Esophagus (tissue), 2 donors: ENCODE results near the gene RGS19. TPM values are rescaled to one million over a fixed set of nuclear protein-coding genes. Genes with fewer than 3 reads are reported as not detected.
A peak's percentile ranks its signal among the peaks of the same experiment; 100 is the strongest.

Experiments used
- H3K27ac ChIP-seq, 2 donors: one replicate each; pipeline ENCODE4 v1.5.1; 2013; ENCODE audit warnings: low read depth in 2 of 2, mild to moderate bottlenecking in 2 of 2, inconsistent platforms in 1 of 2, low read length in 1 of 2, moderate library complexity in 1 of 2
- H3K27me3 ChIP-seq, 2 donors: one replicate each; pipeline ENCODE4 v1.6.1; 2013; ENCODE audit warnings: low read length in 2 of 2, control low read depth in 1 of 2, mild to moderate bottlenecking in 1 of 2; ENCODE audit not compliant: insufficient read depth in 2 of 2, control insufficient read depth in 1 of 2
- H3K36me3 ChIP-seq, 2 donors: one replicate each; pipeline ENCODE4 v1.6.1; 2013; ENCODE audit warnings: low read length in 1 of 2; ENCODE audit not compliant: control insufficient read depth in 2 of 2, insufficient read depth in 2 of 2
- H3K4me1 ChIP-seq, 2 donors: one replicate each; pipeline ENCODE4 v1.6.1; 2013; ENCODE audit warnings: low read length in 1 of 2; ENCODE audit not compliant: control insufficient read depth in 2 of 2, insufficient read depth in 2 of 2
- H3K4me3 ChIP-seq, 2 donors: one replicate each; pipeline ENCODE4 v1.5.1; 2013; ENCODE audit warnings: low read length in 2 of 2, mild to moderate bottlenecking in 2 of 2, low read depth in 1 of 2, moderate library complexity in 1 of 2
- H3K9me3 ChIP-seq, 2 donors: one replicate each; pipeline ENCODE4 v1.6.1; 2013; ENCODE audit warnings: mild to moderate bottlenecking in 2 of 2, low read depth in 1 of 2, low read length in 1 of 2, moderate library complexity in 1 of 2; ENCODE audit not compliant: control insufficient read depth in 2 of 2, insufficient read depth in 1 of 2
- WGBS, 2 donors: extraction: QIAGEN DNeasy Blood & Tissue Kit; methylation state at CpG; one replicate each; pipeline ENCODE4 v1.1.7; 2013; 5-methylcytosine and 5-hydroxymethylcytosine counted together
- polyA plus RNA-seq, 2 donors: library from polyadenylated mRNA; stranded (reverse); fragments of 200-250 nt; gene quantifications; one replicate each; pipeline ENCODE4 v1.2.3, GENCODE V29; 2013
- donor health status: healthy with polysubstance abuse.
- donor health status: Bipolar disorder and iron deficiency.

The RGS19 gene
- polyA plus RNA-seq, 2 donors: 5.0 to 8.7 TPM

DNA sequence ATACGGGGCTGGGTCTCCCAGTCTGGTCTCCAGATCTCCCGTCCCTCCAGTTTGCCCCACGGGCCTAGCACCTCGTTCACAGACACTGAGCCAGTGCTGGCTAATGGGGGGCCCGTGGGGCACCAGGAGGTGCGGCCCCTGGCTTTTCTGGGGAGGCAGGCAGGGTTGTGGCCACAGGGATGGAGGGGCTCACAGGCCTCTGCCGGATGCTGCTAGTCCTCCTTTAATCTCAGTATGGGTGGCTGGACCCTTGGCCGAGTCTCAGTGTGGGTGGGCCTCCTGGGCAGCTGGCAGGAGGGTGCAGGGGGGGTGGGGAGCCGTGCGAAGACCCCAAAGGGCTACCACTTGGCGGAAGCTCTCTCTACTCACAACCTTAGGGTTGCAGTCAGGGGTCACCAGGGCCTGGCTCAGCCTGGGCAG is 28.3 kb downstream of the RGS19 start:
- Histone ChIP-seq H3K27me3 (peaks cover 0 to 14% of the 10 kb centered on the region in 2 donors), H3K9me3 (no peaks in the 10 kb centered on the region), H3K4me3 (no peak overlapping the region), H3K4me1 (peaks cover 7 to 21% of the 10 kb centered on the region in 2 donors), H3K27ac (peak overlapping the region; percentile 31 to 41), H3K36me3 (no peaks in the 10 kb centered on the region)
- WGBS, 2 donors: 72 to 74% methylated on average over 11 of the region's 11 CpGs

DNA sequence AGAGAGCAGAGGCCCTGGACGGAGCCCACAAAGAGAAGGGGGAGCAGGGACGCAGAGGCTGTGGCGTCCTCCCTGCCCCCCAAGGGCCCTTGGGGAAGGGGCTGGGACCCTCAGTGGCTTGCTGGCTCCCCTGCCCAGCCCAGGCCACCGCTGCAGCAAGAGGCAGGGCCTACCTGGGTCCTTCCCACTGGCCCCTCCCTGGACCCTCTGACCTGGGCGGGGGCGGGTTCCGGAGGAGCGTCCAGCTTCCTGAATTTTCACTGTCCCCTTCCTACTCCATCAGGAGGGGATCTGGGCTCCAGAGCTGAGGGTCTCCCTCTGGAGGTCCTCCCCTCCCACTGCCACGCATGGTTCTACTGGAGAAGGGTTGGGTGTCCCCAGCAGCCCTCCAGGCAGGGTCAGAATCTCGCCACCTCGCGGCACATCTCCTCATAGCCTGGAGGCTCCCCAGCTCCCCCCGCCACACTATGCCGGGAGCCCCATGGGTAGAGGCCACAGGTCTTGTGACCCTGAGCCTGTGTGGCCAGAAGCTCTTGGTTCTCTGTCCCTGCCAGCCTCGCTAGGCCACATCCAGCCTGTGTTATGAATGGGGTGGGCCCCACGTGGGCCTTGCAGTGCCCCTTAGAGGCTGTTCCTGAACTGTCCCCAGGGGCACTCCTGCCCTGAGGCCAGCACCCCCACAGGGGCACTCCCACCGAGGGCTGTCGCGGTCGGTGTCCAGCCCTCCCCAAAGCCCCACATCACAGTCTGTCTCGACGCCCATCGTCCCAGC is 28.9 kb downstream of the RGS19 start:
- WGBS, 2 donors: 69 to 77% methylated on average over 22 to 23 of the region's 23 CpGs
- Histone ChIP-seq H3K27me3 (peaks cover 0 to 14% of the 10 kb centered on the region in 2 donors), H3K4me1 (peaks cover 7 to 20% of the 10 kb centered on the region in 2 donors), H3K9me3 (no peaks in the 10 kb centered on the region), H3K36me3 (no peaks in the 10 kb centered on the region), H3K27ac (peak overlapping the region; percentile 37 to 41), H3K4me3 (peak overlapping the region in 1 of 2 donors; percentile 48)

DNA sequence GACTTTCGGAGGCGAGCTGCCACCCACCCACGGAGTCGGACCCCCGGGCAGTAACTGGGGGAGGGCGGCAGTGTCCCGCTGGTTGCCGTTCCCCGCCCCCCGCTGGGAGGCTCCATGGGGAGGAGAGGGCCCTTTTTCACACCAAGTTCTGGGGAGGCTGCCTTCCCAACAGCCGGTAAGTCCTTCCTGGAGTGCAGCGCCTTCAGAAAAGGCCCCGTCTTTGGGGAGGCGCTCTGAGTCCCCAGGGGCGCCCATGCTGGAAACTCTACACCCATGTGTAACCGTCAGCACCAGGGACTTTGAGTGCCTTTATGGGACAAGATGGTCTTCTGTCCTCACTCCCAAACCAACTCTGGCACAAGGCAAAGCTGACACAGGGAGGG is 29.4 kb downstream of the RGS19 start:
- Histone ChIP-seq H3K36me3 (no peaks in the 10 kb centered on the region), H3K27ac (peak overlapping the region; percentile 37 to 41), H3K9me3 (no peaks in the 10 kb centered on the region), H3K4me3 (peak overlapping the region in 1 of 2 donors; percentile 48), H3K27me3 (peaks cover 0 to 14% of the 10 kb centered on the region in 2 donors), H3K4me1 (peaks cover 9 to 21% of the 10 kb centered on the region in 2 donors)
- 22 to 26% methylated on average over 16 of the region's 16 CpGs for WGBS, 2 donors

DNA sequence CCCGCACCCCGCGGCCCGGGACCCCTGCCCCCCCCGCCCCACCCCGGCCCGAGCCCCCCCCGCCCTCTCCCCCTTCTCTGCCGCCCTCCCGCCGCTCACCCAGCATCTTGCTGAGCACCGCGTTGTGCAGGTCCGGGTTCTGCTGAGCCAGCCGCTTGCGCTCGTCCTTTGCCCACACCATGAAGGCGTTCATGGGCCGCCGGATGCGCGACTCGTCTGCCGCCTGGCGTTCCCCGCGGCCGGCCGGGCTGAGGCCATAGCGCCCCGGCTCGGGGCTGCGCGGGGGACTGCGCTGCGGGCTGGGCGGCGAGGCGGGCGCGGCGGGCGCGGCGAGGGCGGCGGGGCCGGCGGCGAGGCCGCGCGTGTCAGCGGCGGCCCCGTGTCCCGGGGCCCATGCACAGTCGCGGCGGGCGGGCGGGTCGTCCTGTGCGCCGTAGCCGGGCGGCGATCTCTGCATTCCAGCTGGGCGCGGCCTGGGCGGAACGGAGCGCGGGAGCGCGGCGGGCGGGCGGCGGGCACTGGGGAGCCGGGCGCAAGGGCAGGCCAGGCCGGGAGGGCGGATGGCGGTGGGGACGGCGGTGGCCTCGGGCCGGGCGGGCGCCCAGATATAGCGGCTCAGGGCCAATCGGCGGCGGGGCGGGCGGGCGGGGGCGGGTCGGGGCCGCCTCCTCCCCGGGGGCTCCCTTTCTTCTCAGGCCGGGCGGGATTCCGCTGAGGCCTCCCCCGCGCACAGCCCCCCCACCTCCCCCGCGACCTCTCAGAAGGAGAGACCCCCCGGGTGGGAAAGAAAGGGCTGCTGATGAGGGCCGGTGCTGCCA is 30.0 kb downstream of the RGS19 start, which contains the start of gene SOX18:
Gene SOX18 (minus strand): TSS at position 580 of the 818 bp plus-strand sequence. CDS start 123 bp downstream, at position 457.
- H3K27ac ChIP-seq: peak within 1 kb of the TSS; percentile 37 to 41
- no peaks in the 10 kb centered on the region for H3K36me3 ChIP-seq
- peaks cover 0 to 14% of the 10 kb centered on the region in 2 donors for H3K27me3 ChIP-seq
- WGBS, 2 donors: 1% methylated on average over 45 to 109 of the region's 111 CpGs
- no peaks in the 10 kb centered on the region for H3K9me3 ChIP-seq
- H3K4me3 ChIP-seq: peak within 1 kb of the TSS; percentile 30 to 48
- H3K4me1 ChIP-seq: peaks cover 10 to 24% of the 10 kb centered on the region in 2 donors

DNA sequence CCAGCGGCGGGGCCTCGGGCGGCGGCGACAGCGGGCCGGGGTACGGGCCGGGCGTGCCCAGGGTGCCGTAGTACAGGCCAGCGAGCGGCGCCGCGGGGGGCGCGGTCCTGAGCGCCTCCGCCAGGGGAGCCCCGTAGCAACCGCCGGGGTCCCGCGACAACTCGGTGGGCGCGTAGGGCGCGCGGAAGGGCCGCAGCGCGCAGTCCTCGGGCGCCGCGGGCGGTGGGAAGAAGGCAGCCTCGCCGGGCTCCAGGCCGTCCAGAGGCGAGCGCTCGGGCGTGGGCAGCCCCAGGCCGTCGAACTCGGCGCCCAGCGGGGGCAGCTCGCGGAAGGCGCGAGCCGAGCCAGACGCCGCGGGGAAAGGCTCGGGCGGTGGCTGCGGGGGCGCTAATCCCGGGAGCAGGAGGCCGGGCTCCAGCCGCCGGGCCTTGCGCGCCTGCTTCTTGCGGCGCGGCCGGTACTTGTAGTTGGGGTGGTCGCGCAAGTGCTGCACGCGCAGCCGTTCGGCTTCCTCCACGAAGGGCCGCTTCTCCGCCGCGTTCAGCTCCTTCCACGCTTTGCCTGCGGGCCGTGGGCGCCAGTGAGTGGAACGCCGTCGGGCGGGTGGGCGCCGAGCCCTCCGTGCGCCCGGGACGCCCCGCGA is 30.8 kb downstream of the RGS19 start:
- H3K27ac ChIP-seq: no peak overlapping the region
- H3K36me3 ChIP-seq: no peaks in the 10 kb centered on the region
- H3K27me3 ChIP-seq: peaks cover 0 to 14% of the 10 kb centered on the region in 2 donors
- WGBS, 2 donors: 3 to 6% methylated on average over 56 to 101 of the region's 101 CpGs
- H3K9me3 ChIP-seq: no peaks in the 10 kb centered on the region
- peaks cover 8 to 20% of the 10 kb centered on the region in 2 donors for H3K4me1 ChIP-seq
- peak overlapping the region; percentile 39 to 48 for H3K4me3 ChIP-seq

DNA sequence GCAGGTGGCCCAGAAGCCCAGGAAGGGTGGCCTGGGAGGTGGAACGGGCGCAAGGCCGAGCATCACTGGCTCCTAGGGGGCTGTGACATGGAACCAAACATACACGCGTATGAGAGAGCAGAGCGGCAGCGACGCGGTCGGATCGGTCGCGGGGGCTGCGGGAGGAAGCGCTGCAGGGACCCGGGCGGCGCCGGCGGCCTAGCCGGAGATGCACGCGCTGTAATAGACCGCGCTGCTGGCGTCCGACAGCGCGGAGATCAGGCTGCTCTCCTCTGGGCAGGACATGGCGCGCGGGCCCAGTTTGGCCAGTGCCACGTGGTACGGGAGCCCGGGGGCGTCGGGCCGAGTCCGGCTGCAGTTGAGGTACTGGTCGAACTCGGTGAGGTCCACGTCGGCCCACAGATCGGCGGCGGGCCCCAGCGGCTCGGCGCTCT is 31.3 kb downstream of the RGS19 start:
- WGBS, 2 donors: 16 to 21% methylated on average over 38 to 49 of the region's 49 CpGs
- Histone ChIP-seq H3K36me3 (no peaks in the 10 kb centered on the region), H3K27me3 (peaks cover 0 to 14% of the 10 kb centered on the region in 2 donors), H3K4me3 (peak overlapping the region; percentile 39 to 48), H3K27ac (no peak overlapping the region), H3K9me3 (no peaks in the 10 kb centered on the region), H3K4me1 (peaks cover 8 to 16% of the 10 kb centered on the region in 2 donors)

DNA sequence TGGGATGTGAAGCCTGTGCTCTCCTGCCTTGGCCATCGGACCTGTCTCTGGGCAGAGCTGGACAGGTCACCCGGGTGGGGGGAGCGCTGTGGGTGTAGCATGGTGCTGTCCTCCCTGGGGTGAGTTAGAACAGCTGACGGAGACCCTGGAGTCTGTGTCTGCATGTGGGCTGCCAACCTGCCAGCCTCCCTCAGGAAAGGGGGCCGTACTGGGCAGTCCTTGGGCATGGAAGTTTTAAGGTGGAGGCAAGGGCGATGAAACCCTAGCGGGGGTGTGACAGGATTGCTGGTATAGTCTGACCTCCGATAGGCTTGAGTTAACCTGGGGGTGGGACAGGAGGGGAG is 32.3 kb downstream of the RGS19 start:
- 73 to 75% methylated on average over 8 of the region's 8 CpGs for WGBS, 2 donors
- peak overlapping the region in 1 of 2 donors; percentile 25 for H3K4me3 ChIP-seq
- H3K27ac ChIP-seq: no peak overlapping the region

DNA sequence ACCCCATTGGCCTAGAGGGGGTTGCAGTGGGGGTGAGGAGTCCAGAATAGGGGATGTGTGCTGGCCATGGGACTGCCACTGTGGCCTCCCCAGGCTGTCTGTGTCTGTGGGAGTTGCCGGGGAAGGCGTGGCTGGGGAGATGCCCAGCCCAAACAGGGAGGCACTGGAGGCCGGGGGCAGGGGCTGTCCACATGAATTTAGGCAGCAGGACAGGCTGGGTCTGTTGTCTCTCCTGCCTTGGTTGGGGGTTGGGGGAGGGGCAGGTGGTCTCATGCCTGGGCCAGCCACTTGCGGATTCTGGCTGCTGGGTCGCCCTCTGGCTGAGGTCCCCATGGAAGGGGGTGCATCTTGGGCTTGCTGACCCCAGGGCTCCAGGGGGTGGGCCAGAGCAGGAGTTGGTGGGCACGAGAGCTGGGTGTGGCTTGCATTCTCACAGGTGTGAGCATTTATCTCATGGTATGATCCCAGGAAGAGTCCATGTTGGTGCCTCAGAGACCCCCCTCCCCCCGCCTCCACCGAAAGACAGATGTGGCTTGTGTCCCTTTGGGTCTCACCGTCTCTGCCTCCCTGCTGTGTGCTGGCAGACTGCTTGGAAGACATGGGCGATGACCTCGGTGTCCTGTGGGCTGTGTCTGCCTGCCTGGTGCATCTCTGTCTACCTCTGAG is 33.8 kb downstream of the RGS19 start:
- Histone ChIP-seq H3K9me3 (no peaks in the 10 kb centered on the region), H3K36me3 (no peaks in the 10 kb centered on the region), H3K27me3 (peaks cover 0 to 14% of the 10 kb centered on the region in 2 donors), H3K27ac (peak overlapping the region in 1 of 2 donors; percentile 6), H3K4me1 (peaks cover 10 to 19% of the 10 kb centered on the region in 2 donors), H3K4me3 (no peak overlapping the region)
- 48 to 51% methylated on average over 11 of the region's 11 CpGs for WGBS, 2 donors

More for the DNA sequence above, 32.3 kb downstream of the RGS19 start:
- Histone ChIP-seq H3K27me3 (peaks cover 0 to 14% of the 10 kb centered on the region in 2 donors), H3K36me3 (no peaks in the 10 kb centered on the region), H3K9me3 (no peaks in the 10 kb centered on the region), H3K4me1 (peaks cover 5 to 17% of the 10 kb centered on the region in 2 donors)
